GM12878 (cell line): ENCODE measurements around the gene PPP2R1B. TPM values are rescaled to one million over a fixed set of nuclear protein-coding genes. Genes with fewer than 3 reads are reported as not detected.

Experiments
- ATAC-seq: fragments of 200-7000 bp; cut with Tn5 transposase; 3 replicates; pipeline ENCODE4 v1.9.1; 2020; ENCODE audit warnings: mild to moderate bottlenecking, moderate library complexity
- BruUV-seq: library from RNA; stranded (reverse); fragments of 400-500 nt; replicated peaks from 2 replicates; lab custom pipeline; 2021; lab: Mats Ljungman, UMichigan
- CTCF ChIA-PET: fragments of 300-600 bp; sonication (Branson Sonifier 250); formaldehyde crosslinking; extraction: SDS; loops from one replicate; lab custom pipeline; 2021; ENCODE audit warnings: inconsistent platforms; lab: Yijun Ruan, JAX
- POLR2A ChIA-PET: fragments of 350-600 bp; formaldehyde crosslinking; extraction: SDS; loops from one replicate; lab custom pipeline; 2021; ENCODE audit warnings: inconsistent platforms; lab: Charles Lee
- RAD21 ChIA-PET: fragments of 300-600 bp; sonication (Branson Sonifier 250); formaldehyde crosslinking; loops from one replicate; lab custom pipeline; 2023; ENCODE audit warnings: antibody characterized with exemption; ENCODE audit not compliant: unreplicated experiment; lab: Charles Lee
- SMC1A ChIA-PET: fragments of 300-600 bp; sonication (Branson Sonifier 250); formaldehyde crosslinking; loops from one replicate; lab custom pipeline; 2023; ENCODE audit not compliant: unreplicated experiment, uncharacterized antibody; lab: Charles Lee
- DNase-seq: peaks from one replicate; pipeline ENCODE4 v3.0.0-alpha.2; 2011; ENCODE audit warnings: low read depth, low spot score
- FAIRE-seq: peaks from 3 replicates; lab custom pipeline; 2011; peaks lifted over from hg19 to GRCh38; lab: Jason Lieb, UNC
- H2AFZ ChIP-seq: 2 replicates; pipeline ENCODE4 v1.6.0; 2011; ENCODE audit warnings: low read depth, low read length, control low read depth; ENCODE audit not compliant: control insufficient read depth
- H3K27ac ChIP-seq: 2 replicates; pipeline ENCODE4 v1.5.1; 2011; ENCODE audit warnings: control low read depth; ENCODE audit not compliant: control insufficient read depth, insufficient read depth
- H3K27me3 ChIP-seq, 2 experiments: replicated peaks in 1 of 2; 2 replicates each; pipeline versions ENCODE4 v1.6.0 to v1.6.1; 2011; ENCODE audit warnings: low read length in 1 of 2; ENCODE audit not compliant: control insufficient read depth in 2 of 2, insufficient read depth in 2 of 2
- H3K36me3 ChIP-seq, 2 experiments: 2 replicates each; pipeline ENCODE4 v1.5.1; 2011; ENCODE audit warnings: low read length in 1 of 2; ENCODE audit not compliant: control insufficient read depth in 2 of 2, insufficient read depth in 2 of 2
- H3K4me1 ChIP-seq: 2 replicates; pipeline ENCODE4 v1.6.1; 2011; ENCODE audit warnings: mild to moderate bottlenecking, low read length, moderate library complexity, mixed read lengths; ENCODE audit not compliant: control insufficient read depth, insufficient read depth
- H3K4me2 ChIP-seq: 2 replicates; pipeline ENCODE4 v1.6.0; 2011; ENCODE audit warnings: control low read depth; ENCODE audit not compliant: control insufficient read depth, insufficient read depth
- H3K4me3 ChIP-seq: fragments of 200-600 bp; sonication (generic); 2 replicates; pipeline ENCODE4 v1.5.1; 2016
- H3K79me2 ChIP-seq: 2 replicates; pipeline ENCODE4 v1.6.0; 2011; ENCODE audit warnings: low read length; ENCODE audit not compliant: control insufficient read depth, insufficient read depth
- H3K9ac ChIP-seq: 2 replicates; pipeline ENCODE4 v1.8.0; 2011; ENCODE audit warnings: low read length, control low read depth, mixed read lengths; ENCODE audit not compliant: control insufficient read depth, insufficient read depth
- H3K9me3 ChIP-seq: replicated peaks from 3 replicates; pipeline ENCODE4 v1.5.1; 2011; ENCODE audit warnings: mild to moderate bottlenecking, low read length; ENCODE audit not compliant: control insufficient read depth, insufficient read depth
- H4K20me1 ChIP-seq: 2 replicates; pipeline ENCODE4 v1.6.0; 2011; ENCODE audit not compliant: control insufficient read depth, insufficient read depth
- CEBPZ ChIP-seq: fragments of 150-350 bp; IDR thresholded peaks from 2 replicates; pipeline ENCODE4 v1.6.1; 2016; ENCODE audit warnings: low read depth, low read length
- PML ChIP-seq: IDR thresholded peaks from 2 replicates; pipeline ENCODE4 v1.6.1; 2012; ENCODE audit warnings: low read length, inconsistent platforms
- PRDM15 ChIP-seq: fragments of 450-650 bp; formaldehyde crosslinking; IDR thresholded peaks from 2 replicates; pipeline ENCODE4 v1.4.0; 2020; ENCODE audit warnings: mild to moderate bottlenecking, moderate library complexity
- SIX5 ChIP-seq: IDR thresholded peaks from 2 replicates; pipeline ENCODE4 v1.6.1; 2011; ENCODE audit warnings: mild to moderate bottlenecking, low read depth, low read length, moderate library complexity; ENCODE audit not compliant: severe bottlenecking
- SREBF2 ChIP-seq: IDR thresholded peaks from 2 replicates; pipeline ENCODE4 v1.6.1; 2012; ENCODE audit warnings: mild to moderate bottlenecking, low read length
- WGBS: methylation state at CpG from one replicate; pipeline ENCODE4 v1.1.6; 2016; ENCODE audit warnings: low lambda C conversion rate; ENCODE audit not compliant: insufficient replicate concordance, insufficient coverage; ENCODE audit errors: missing lambda C conversion rate; 5-methylcytosine and 5-hydroxymethylcytosine counted together
- in situ Hi-C: fragments of 300-500 bp; cut with MboI; formaldehyde crosslinking; loops from 9 replicates; pipeline ENCODE4 v1.14.3; 2018; ENCODE audit warnings: mixed read lengths
- intact Hi-C: fragments of 100-400 bp; cut with micrococcal nuclease; formaldehyde crosslinking; loops from one replicate; pipeline ENCODE4 v1.14.2; 2022; ENCODE audit not compliant: unreplicated experiment
- polyA plus RNA-seq, 11 experiments: library from polyadenylated mRNA; depleted of rRNA in 4 of 11; unstranded in 6 of 11; stranded (reverse) in 5 of 11; fragments of >200 nt; fragmentation: Nextera tagmentation in 4 of 11; fragmentation: Illumina TruSeq in 1 of 11; extraction: Ambion mirVana in 4 of 11; extraction: Trizol in 1 of 11; gene quantifications; 1 replicate in 1 of 11; 2 replicates in 10 of 11; pipeline versions ENCODE4 v1.2.1 to v1.2.3, GENCODE V29; 2011 to 2016; ENCODE audit warnings: inconsistent platforms in 2 of 11, missing spikeins in 2 of 11, low read depth in 1 of 11
- total RNA-seq, 4 experiments: library from RNA; depleted of rRNA in 3 of 4; stranded (reverse); fragments of >200 nt in 3 of 4; fragmentation: Illumina TruSeq in 1 of 4; extraction: Trizol in 1 of 4; gene quantifications; 2 replicates each; pipeline versions ENCODE4 v1.2.1 to v1.2.3, GENCODE V29; 2013 to 2021

Gene PPP2R1B
- total and polyA plus RNA-seq, 10 of the 15 experiments (the other 5 are each of a cell fraction or from before 2014, with no cell fraction given), result 26.6 to 68.2 (median 35.7) TPM

GRCh38 chr11:111684251-111684650 lies 81.9 kb downstream of the PPP2R1B start:
- BruUV-seq, result no TSS peak
- CTCF ChIA-PET, result interaction anchor here (1.0 to 1.6 kb wide), 2 partner anchors 15 to 93 kb away, joined by 3 to 4 read pairs; no protein-coding TSS in a partner anchor
- Histone ChIP-seq H3K36me3 (peaks cover 0 to 5% of the 10 kb centered on the region in 2 experiments; a peak in 3 of 4 replicates), H3K4me3 (no peak overlapping the region), H4K20me1 (no peaks in the 10 kb centered on the region), H2AFZ (no peak overlapping the region), H3K27me3 (no peaks in the 10 kb centered on the region), H3K27ac (no peak overlapping the region), H3K4me2 (no peak overlapping the region), H3K9me3 (no peaks in the 10 kb centered on the region), H3K79me2 (no peaks in the 10 kb centered on the region), H3K9ac (no peak overlapping the region), H3K4me1 (no peaks in the 10 kb centered on the region)
- no peak for FAIRE-seq
- intact Hi-C loops (no loop called here), in situ Hi-C loops (no loop called here)
- SMC1A ChIA-PET, result interaction anchor here (0.9 to 3.5 kb wide), 6 partner anchors 10 to 80 kb away, joined by 3 to 19 read pairs (median 6); no protein-coding TSS in a partner anchor
- TF ChIP-seq PML (no peak), CEBPZ (no peak), SREBF2 (no peak), SIX5 (no peak), PRDM15 (CRISPR knock-in tag) (no peak)
- ATAC-seq, result no peak
- POLR2A ChIA-PET, result no interaction called here
- RAD21 ChIA-PET, result no interaction called here
- DNase-seq, result no peak
- 100% methylated on average over 2 of the region's 2 CpGs for WGBS
